Measurements from ENCODE around the gene SESTD1. TPM values are rescaled to one million over a fixed set of nuclear protein-coding genes. Genes with fewer than 3 reads are reported as not detected.

Gene SESTD1
- total RNA-seq (2021; fragmentation: NEBNext Ultra II Directional; extraction: Animal tissue kit (Norgen Biotek cat#: 25700)): 10 to 100 TPM; 19.7 to 26.6 (median 24.3) TPM
- long read RNA-seq, full-length matches to known transcripts: 4 of 11 reads
- long read RNA-seq, partial matches to known transcripts: 5 of 11 reads
- long read RNA-seq, other reads (novel, unspliced or antisense): 2 of 11 reads

GRCh38 chr2:179264368-179265081 lies at the start of gene SESTD1:
Gene SESTD1, minus strand, starts transcription at chr2:179264832. Its CDS starts 72,991 bp downstream, at chr2:179191841.
- Mint-ChIP-seq H3K9me3 (no peaks in the 10 kb centered on the region), H3K4me1 (ENCODE audit: low read depth) (peaks cover 66% of the 10 kb centered on the region)

GRCh38 chr2:179313057-179313456 lies 48.4 kb upstream of the SESTD1 start:
- no peak overlapping the region for H3K27ac Mint-ChIP-seq
- no peak for DNase-seq
- H3K4me3 Mint-ChIP-seq: no peak overlapping the region

More at GRCh38 chr2:179264368-179265081, at the start of gene SESTD1:
- peak within 1 kb of the TSS; percentile 94 for H3K4me3 Mint-ChIP-seq
- TF ChIP-seq CTCF (IDR thresholded peaks at IDR 0.05): no peak
- no peaks in the 10 kb centered on the region for H3K36me3 Mint-ChIP-seq (ENCODE audit: low read depth)
- peak within 1 kb of the TSS; percentile 94 for H3K27ac Mint-ChIP-seq
- H3K27me3 Mint-ChIP-seq (ENCODE audit: insufficient read depth): peaks cover 2% of the 10 kb centered on the region
- no peak for DNase-seq

GRCh38 chr2:179311101-179311500 lies 46.5 kb upstream of the SESTD1 start:
- Mint-ChIP-seq H3K36me3 (ENCODE audit: low read depth) (no peaks in the 10 kb centered on the region), H3K4me1 (ENCODE audit: low read depth) (no peaks in the 10 kb centered on the region), H3K27me3 (ENCODE audit: insufficient read depth) (peaks cover 9% of the 10 kb centered on the region), H3K27ac (no peak overlapping the region), H3K9me3 (no peaks in the 10 kb centered on the region; the same call in 1 of the 2 replicates), H3K4me3 (no peak overlapping the region)
- no peak for TF ChIP-seq CTCF (IDR thresholded peaks at IDR 0.05)
- no peak for DNase-seq

More at GRCh38 chr2:179313057-179313456, 48.4 kb upstream of the SESTD1 start:
- no peak for TF ChIP-seq CTCF (IDR thresholded peaks at IDR 0.05)
- no peaks in the 10 kb centered on the region for H3K36me3 Mint-ChIP-seq (ENCODE audit: low read depth)
- peaks cover 5% of the 10 kb centered on the region for H3K27me3 Mint-ChIP-seq (ENCODE audit: insufficient read depth)
- H3K4me1 Mint-ChIP-seq (ENCODE audit: low read depth): no peaks in the 10 kb centered on the region
- no peaks in the 10 kb centered on the region; the same call in 1 of the 2 replicates for H3K9me3 Mint-ChIP-seq

- peaks cover 9% of the 10 kb centered on the region for H3K27me3 Mint-ChIP-seq (ENCODE audit: insufficient read depth)
- H3K4me3 Mint-ChIP-seq: no peak overlapping the region
- TF ChIP-seq CTCF (IDR thresholded peaks at IDR 0.05): no peak
- H3K9me3 Mint-ChIP-seq: no peaks in the 10 kb centered on the region
- H3K27ac Mint-ChIP-seq: no peak overlapping the region
- no peaks in the 10 kb centered on the region for H3K4me1 Mint-ChIP-seq (ENCODE audit: low read depth)
- H3K36me3 Mint-ChIP-seq (ENCODE audit: low read depth): no peaks in the 10 kb centered on the region
- no peak for DNase-seq
Observed at GRCh38 chr2:179307616-179308371, 43.2 kb upstream of the SESTD1 start.

GRCh38 chr2:179305125-179305524 lies 40.5 kb upstream of the SESTD1 start:
- no peaks in the 10 kb centered on the region for H3K36me3 Mint-ChIP-seq (ENCODE audit: low read depth)
- H3K4me3 Mint-ChIP-seq: no peak overlapping the region
- TF ChIP-seq CTCF (IDR thresholded peaks at IDR 0.05): no peak
- no peaks in the 10 kb centered on the region; the same call in 1 of the 2 replicates for H3K9me3 Mint-ChIP-seq
- peaks cover 19% of the 10 kb centered on the region for H3K27me3 Mint-ChIP-seq (ENCODE audit: insufficient read depth)
- no peak for DNase-seq
- H3K27ac Mint-ChIP-seq: no peak overlapping the region
- H3K4me1 Mint-ChIP-seq (ENCODE audit: low read depth): no peaks in the 10 kb centered on the region
